H9 (cell line): ENCODE results near the gene LRP10. TPM values are rescaled to one million over a fixed set of nuclear protein-coding genes. Genes with fewer than 3 reads are reported as not detected.
A peak's percentile ranks its signal among the peaks of the same experiment; 100 is the strongest.

Experiments
- DNase-seq: peaks from one replicate; pipeline ENCODE4 v3.0.0-alpha.2; 2017
- H2AFZ ChIP-seq: one replicate; pipeline ENCODE4 v1.6.1; 2013; ENCODE audit warnings: mild to moderate bottlenecking, low read length, control low read depth, moderate library complexity
- H2AK5ac ChIP-seq: 2 replicates; pipeline ENCODE4 v1.6.1; 2013; ENCODE audit warnings: low read length, control low read depth, mixed read lengths; ENCODE audit not compliant: insufficient read length
- H2BK120ac ChIP-seq: one replicate; pipeline ENCODE4 v1.6.1; 2013; ENCODE audit warnings: low read depth, mild to moderate bottlenecking, low read length, control low read depth, inconsistent platforms; ENCODE audit not compliant: poor library complexity, severe bottlenecking
- H2BK12ac ChIP-seq: 2 replicates; pipeline ENCODE4 v1.6.1; 2013; ENCODE audit warnings: low read length, control low read depth, mixed read lengths, low read depth; ENCODE audit not compliant: insufficient read length
- H2BK15ac ChIP-seq: 2 replicates; pipeline ENCODE4 v1.6.1; 2013; ENCODE audit warnings: low read depth, low read length, control low read depth
- H2BK20ac ChIP-seq: one replicate; pipeline ENCODE4 v1.6.1; 2013; ENCODE audit warnings: low read depth, mild to moderate bottlenecking, low read length, control low read depth, inconsistent platforms; ENCODE audit not compliant: poor library complexity, severe bottlenecking
- H2BK5ac ChIP-seq: 2 replicates; pipeline ENCODE4 v1.6.1; 2013; ENCODE audit warnings: low read length, control low read depth, mixed read lengths; ENCODE audit not compliant: insufficient read length
- H3K14ac ChIP-seq: 2 replicates; pipeline ENCODE4 v1.6.1; 2013; ENCODE audit warnings: low read length, control low read depth; ENCODE audit not compliant: insufficient read depth
- H3K18ac ChIP-seq: 2 replicates; pipeline ENCODE4 v1.6.1; 2013; ENCODE audit warnings: low read depth, mild to moderate bottlenecking, mixed read lengths, low read length, control low read depth; ENCODE audit not compliant: insufficient read length
- H3K23ac ChIP-seq: 2 replicates; pipeline ENCODE4 v1.6.1; 2013; ENCODE audit warnings: low read length, control low read depth, mixed read lengths, low read depth; ENCODE audit not compliant: insufficient read length
- H3K23me2 ChIP-seq: 2 replicates; pipeline ENCODE4 v1.6.1; 2013; ENCODE audit warnings: low read depth, mild to moderate bottlenecking, mixed read lengths, low read length, control low read depth; ENCODE audit not compliant: insufficient read length, poor library complexity, severe bottlenecking
- H3K27ac ChIP-seq: 2 replicates; pipeline ENCODE4 v1.5.1; 2013; ENCODE audit warnings: low read length, control low read depth, mixed read lengths, low read depth; ENCODE audit not compliant: insufficient read length
- H3K27me3 ChIP-seq: 2 replicates; pipeline ENCODE4 v1.6.1; 2013; ENCODE audit warnings: low read length, control low read depth, inconsistent platforms; ENCODE audit not compliant: insufficient read depth
- H3K4ac ChIP-seq: 2 replicates; pipeline ENCODE4 v1.6.1; 2013; ENCODE audit warnings: low read depth, mild to moderate bottlenecking, control low read depth, inconsistent platforms, low read length, moderate library complexity
- H3K4me1 ChIP-seq: 2 replicates; pipeline ENCODE4 v1.6.1; 2013; ENCODE audit warnings: low read length, control low read depth, inconsistent platforms; ENCODE audit not compliant: insufficient read depth
- H3K4me2 ChIP-seq: 2 replicates; pipeline ENCODE4 v1.6.1; 2013; ENCODE audit warnings: low read length, control low read depth, mixed read lengths; ENCODE audit not compliant: insufficient read length, insufficient read depth
- H3K56ac ChIP-seq: 2 replicates; pipeline ENCODE4 v1.6.1; 2013; ENCODE audit warnings: low read depth, mild to moderate bottlenecking, mixed read lengths, low read length, control low read depth; ENCODE audit not compliant: insufficient read length
- H3K79me1 ChIP-seq: 2 replicates; pipeline ENCODE4 v1.6.1; 2013; ENCODE audit warnings: low read depth, mild to moderate bottlenecking, moderate library complexity, low read length, control low read depth, inconsistent platforms; ENCODE audit not compliant: insufficient read depth, poor library complexity, severe bottlenecking
- H3K79me2 ChIP-seq: 2 replicates; pipeline ENCODE4 v1.6.1; 2013; ENCODE audit warnings: low read length, control low read depth, inconsistent platforms; ENCODE audit not compliant: insufficient read depth
- H3K9ac ChIP-seq: 2 replicates; pipeline ENCODE4 v1.6.1; 2013; ENCODE audit warnings: low read length, control low read depth, mixed read lengths; ENCODE audit not compliant: insufficient read length; ENCODE audit errors: extremely low read depth
- H3K9me3 ChIP-seq: one replicate; pipeline ENCODE4 v1.6.1; 2013; ENCODE audit warnings: low read depth, low read length, inconsistent platforms; ENCODE audit not compliant: control insufficient read depth
- H3T11ph ChIP-seq: one replicate; pipeline ENCODE4 v1.6.1; 2013; ENCODE audit warnings: mild to moderate bottlenecking, low read length, control low read depth, inconsistent platforms
- H4K20me1 ChIP-seq: one replicate; pipeline ENCODE4 v1.6.1; 2013; ENCODE audit not compliant: control insufficient read depth, insufficient read length, insufficient read depth
- H4K5ac ChIP-seq: 2 replicates; pipeline ENCODE4 v1.6.1; 2013; ENCODE audit warnings: low read depth, mild to moderate bottlenecking, mixed read lengths, low read length, control low read depth; ENCODE audit not compliant: insufficient read length
- H4K8ac ChIP-seq: replicated peaks from 2 replicates; pipeline ENCODE4 v1.6.1; 2013; ENCODE audit warnings: low read length, control low read depth, mixed read lengths, low read depth; ENCODE audit not compliant: insufficient read length
- H4K91ac ChIP-seq: 2 replicates; pipeline ENCODE4 v1.6.1; 2013; ENCODE audit warnings: low read depth, mild to moderate bottlenecking, moderate library complexity, mixed read lengths, low read length, control low read depth; ENCODE audit not compliant: insufficient read length
- H3K27ac Mint-ChIP-seq, 3 experiments: 2 replicates in 2 of 3; 3 replicates in 1 of 3; pipeline ENCODE4 v1.8.0; 2020 to 2021; ENCODE audit warnings: mixed read lengths in 3 of 3, mild to moderate bottlenecking in 1 of 3, moderate library complexity in 1 of 3
- H3K27me3 Mint-ChIP-seq: 2 replicates; pipeline ENCODE4 v1.8.0; 2021; ENCODE audit warnings: low read depth, mild to moderate bottlenecking, moderate library complexity, mixed read lengths
- H3K36me3 Mint-ChIP-seq, 3 experiments: 2 replicates in 2 of 3; 3 replicates in 1 of 3; pipeline ENCODE4 v1.8.0; 2020 to 2021; ENCODE audit warnings: low read depth in 3 of 3, mixed read lengths in 3 of 3; ENCODE audit not compliant: insufficient read depth in 1 of 3
- H3K4me1 Mint-ChIP-seq, 2 experiments: 2 replicates each; pipeline ENCODE4 v1.8.0; 2020; ENCODE audit warnings: mixed read lengths in 2 of 2
- H3K4me3 Mint-ChIP-seq, 2 experiments: 2 replicates in 1 of 2; 3 replicates in 1 of 2; pipeline ENCODE4 v1.8.0; 2020 to 2021; ENCODE audit warnings: mild to moderate bottlenecking in 2 of 2, mixed read lengths in 2 of 2, moderate library complexity in 1 of 2
- H3K9me3 Mint-ChIP-seq, 2 experiments: 2 replicates in 1 of 2; 3 replicates in 1 of 2; pipeline ENCODE4 v1.8.0; 2020; ENCODE audit warnings: mild to moderate bottlenecking in 2 of 2, mixed read lengths in 2 of 2, moderate library complexity in 1 of 2
- CTCF ChIP-seq: fragments of 200-600 bp; sonication (generic); conservative IDR thresholded peaks from 3 replicates; pipeline ENCODE4 v1.8.0; 2021; ENCODE audit warnings: antibody characterized with exemption, mild to moderate bottlenecking
- WGBS: extraction: QIAGEN DNeasy Blood & Tissue Kit; methylation state at CpG from one replicate; pipeline ENCODE4 v1.1.7; 2013; ENCODE audit warnings: missing lambda C conversion rate, low lambda C conversion rate, mixed read lengths; ENCODE audit not compliant: insufficient read length; ENCODE audit errors: extremely low coverage; 5-methylcytosine and 5-hydroxymethylcytosine counted together
- total RNA-seq: library from RNA; stranded (reverse); gene quantifications from 2 replicates; pipeline ENCODE4 v1.2.1, GENCODE V29; 2021

Gene LRP10
- total RNA-seq, 1 experiment from 2014 or later: 13.3 TPM

DNA sequence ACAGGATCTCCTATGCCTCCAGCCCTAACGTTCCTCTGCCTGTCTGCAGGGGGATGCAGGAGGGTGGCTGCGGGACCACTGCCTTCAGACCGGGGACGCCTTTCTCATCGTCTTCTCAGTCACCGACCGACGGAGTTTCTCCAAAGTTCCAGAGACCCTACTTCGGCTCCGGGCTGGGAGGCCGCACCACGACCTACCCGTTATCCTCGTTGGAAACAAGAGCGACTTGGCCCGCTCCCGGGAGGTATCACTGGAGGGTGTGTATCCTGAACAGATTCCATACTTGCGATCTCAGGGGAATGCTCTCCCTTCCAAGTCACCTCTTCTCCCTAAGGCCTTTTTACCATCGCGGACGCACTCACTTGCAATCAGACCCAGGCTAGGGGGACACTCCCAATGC, 14.4 kb downstream of the LRP10 start:
- DNase-seq: no peak
- peaks cover 0 to 11% (median 6%) of the 10 kb centered on the region in 3 experiments; a peak in 3 of 7 replicates for H3K36me3 Mint-ChIP-seq
- Histone ChIP-seq H3K56ac (no peak overlapping the region), H2BK120ac (no peak overlapping the region), H2BK5ac (no peak overlapping the region), H3K27ac (no peak overlapping the region), H3K14ac (peak overlapping the region; percentile 10; the same call in 1 of the 2 replicates), H2BK12ac (no peak overlapping the region), H3K27me3 (peaks cover 3% of the 10 kb centered on the region; the same call in 1 of the 2 replicates), H3K4me2 (peak overlapping the region; percentile 73), H2AFZ (no peak overlapping the region), H4K8ac (no peak overlapping the region), H3T11ph (no peak overlapping the region), H2BK20ac (no peak overlapping the region), H3K4me1 (no peaks in the 10 kb centered on the region; the same call in 1 of the 2 replicates), H3K79me2 (no peaks in the 10 kb centered on the region), H4K20me1 (no peaks in the 10 kb centered on the region), H2BK15ac (no peak overlapping the region), H3K18ac (no peak overlapping the region), H3K4ac (no peak overlapping the region), H3K79me1 (no peaks in the 10 kb centered on the region), H2AK5ac (no peak overlapping the region), H3K23me2 (peaks cover 13% of the 10 kb centered on the region), H3K9me3 (no peaks in the 10 kb centered on the region), H4K5ac (no peak overlapping the region), H3K9ac (peak overlapping the region; percentile 6), H3K23ac (no peak overlapping the region), H4K91ac (no peak overlapping the region)
- H3K27ac Mint-ChIP-seq: peak overlapping the region in 1 of 3 experiments; percentile 33; a peak in 1 of 7 replicates
- TF ChIP-seq CTCF: no peak
- peaks cover 37% of the 10 kb centered on the region for H3K27me3 Mint-ChIP-seq
- H3K4me1 Mint-ChIP-seq: peaks cover 35 to 42% of the 10 kb centered on the region in 2 experiments
- no peaks in the 10 kb centered on the region; a peak in 1 of 5 replicates for H3K9me3 Mint-ChIP-seq
- no CpG with 5 or more reads among the region's 21 CpGs for WGBS
- H3K4me3 Mint-ChIP-seq: peak overlapping the region; percentile 87 to 93
